LoVo (cell line): ENCODE measurements around the gene TRPV3.
"Not testable (repeated sequence)": the region's sequence is repeated elsewhere in the genome, so short reads cannot be mapped to it uniquely, and the experiment has no call there.

ENCODE experiments used
- DNase-seq: peaks from one replicate; pipeline ENCODE4 v3.0.0-alpha.2; 2016; ENCODE audit warnings: low spot score

TRPV3 gene

GRCh38 chr17:3573246-3574100 is 15.9 kb upstream of the TRPV3 start:
- no peak for DNase-seq

DNA sequence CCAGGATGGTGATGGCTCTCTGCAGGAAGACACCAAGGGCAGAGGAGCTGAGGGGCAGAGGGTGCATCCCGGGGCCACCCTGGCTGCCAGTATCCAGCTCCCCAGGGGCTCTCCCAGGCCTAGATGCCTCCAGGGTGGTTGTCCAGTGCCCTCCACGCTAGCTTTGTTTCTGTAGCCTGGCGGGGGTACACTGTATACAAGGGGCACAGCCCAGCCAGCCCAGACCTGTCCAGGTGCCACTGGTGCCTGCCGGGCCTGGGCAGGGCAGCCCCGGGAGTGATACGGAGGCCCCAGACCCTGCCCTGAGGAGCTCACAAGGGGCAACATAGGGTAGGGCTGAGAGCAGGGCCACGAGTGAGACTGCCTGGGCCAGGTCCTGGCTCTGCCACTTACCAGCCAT is 14.6 kb upstream of the TRPV3 start:
- no peak for DNase-seq

GRCh38 chr17:3571043-3571900 is 13.7 kb upstream of the TRPV3 start:
- DNase-seq: no peak

GRCh38 chr17:3569534-3570137 is 12.0 kb upstream of the TRPV3 start:
- no peak for DNase-seq

DNA sequence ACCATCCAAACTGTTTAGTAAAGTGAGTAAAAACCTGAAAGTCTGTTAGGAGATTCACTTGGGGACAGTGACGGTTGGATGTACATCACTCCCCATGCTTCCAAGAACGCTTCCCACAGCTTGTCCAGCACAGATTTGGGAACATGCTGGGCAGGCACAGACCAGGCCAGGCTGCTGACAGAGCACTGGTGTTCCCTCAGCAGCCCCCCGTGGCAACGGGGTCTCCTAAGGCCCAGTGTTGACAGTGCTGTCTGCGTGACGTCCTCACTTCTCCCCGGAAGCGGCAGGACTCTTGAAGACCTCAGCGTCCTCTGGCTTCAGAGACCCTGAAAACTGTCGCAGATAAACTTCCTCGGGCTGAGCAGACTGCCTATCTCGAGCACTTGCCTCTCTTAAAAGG is 8.9 kb upstream of the TRPV3 start:
- no peak for DNase-seq

GRCh38 chr17:3565143-3565542 is 7.5 kb upstream of the TRPV3 start:
- no peak for DNase-seq

DNA sequence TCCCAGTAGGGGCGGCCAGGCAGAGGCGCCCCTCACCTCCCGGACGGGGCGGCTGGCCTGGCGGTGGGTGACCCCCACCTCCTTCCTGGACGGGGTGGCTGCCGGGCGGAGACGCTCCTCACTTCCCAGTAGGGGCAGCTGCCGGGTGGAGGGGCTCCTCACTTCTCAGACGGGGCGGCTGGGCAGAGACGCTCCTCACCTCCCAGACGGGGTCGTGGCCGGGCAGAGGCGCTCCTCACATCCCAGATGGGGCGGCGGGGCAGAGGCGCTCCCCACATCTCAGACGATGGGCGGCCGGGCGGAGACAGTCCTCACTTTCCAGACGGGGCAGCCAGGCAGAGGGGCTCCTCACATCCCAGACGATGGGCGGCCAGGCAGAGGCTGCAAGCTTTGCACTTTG is 6.6 kb upstream of the TRPV3 start:
- DNase-seq: not testable (repeated sequence)

DNA sequence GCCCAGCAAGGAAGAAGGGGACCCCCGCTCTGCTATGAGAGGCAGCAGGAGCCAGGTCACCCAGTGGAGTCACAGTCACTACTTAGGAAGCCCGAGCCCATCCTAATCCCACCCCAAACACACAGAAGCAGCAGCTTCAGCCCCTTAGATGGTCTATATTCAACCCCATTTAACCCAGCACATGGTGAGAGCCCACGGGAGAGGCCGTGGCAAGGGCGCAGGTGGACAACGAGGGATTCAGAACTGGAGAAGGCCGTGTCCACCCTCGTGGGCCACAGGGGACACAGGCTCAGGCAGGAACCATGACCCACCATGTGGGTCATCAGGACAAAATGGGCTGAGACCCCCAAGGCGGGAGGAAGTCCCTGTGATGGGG is 1.6 kb upstream of the TRPV3 start:
- DNase-seq: no peak

DNA sequence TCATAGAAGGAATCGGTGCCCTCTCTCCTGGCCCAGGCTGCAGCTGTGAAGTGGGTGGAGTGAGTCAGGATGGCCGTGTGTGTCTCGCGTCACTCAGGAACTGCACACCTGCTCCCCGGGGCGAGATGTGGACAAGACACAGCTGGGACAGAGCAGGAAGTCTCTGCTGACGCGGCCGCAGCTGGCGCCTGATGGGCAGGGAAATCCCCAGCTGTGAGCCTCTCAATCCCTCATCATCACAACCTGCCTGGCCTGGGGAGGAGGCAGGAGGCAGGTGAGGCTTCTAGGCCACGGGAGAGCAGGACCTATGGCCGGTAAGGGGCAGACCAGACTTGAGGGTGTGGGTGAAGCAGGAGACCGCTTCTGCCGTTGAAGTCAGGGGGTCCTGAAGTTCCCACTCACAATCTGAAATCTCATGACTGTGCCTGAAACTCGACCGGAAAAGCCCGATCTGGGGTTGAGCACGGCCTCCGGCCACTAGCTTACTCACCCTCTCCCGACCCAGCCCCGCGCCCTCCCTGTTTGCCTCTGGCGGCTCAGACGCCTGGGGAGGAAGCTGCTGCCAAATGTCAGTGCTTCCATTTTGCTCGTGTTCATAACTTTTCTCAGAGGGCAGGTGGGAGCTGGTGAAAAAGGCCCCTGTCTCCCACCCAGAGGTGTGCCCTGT is 1.1 kb upstream of the TRPV3 start:
- no peak for DNase-seq

GRCh38 chr17:3556916-3557767 is 470 bp downstream of the TRPV3 start:
- no peak for DNase-seq

- DNase-seq: no peak
Measured at GRCh38 chr17:3556239-3556915, 1.2 kb downstream of the TRPV3 start.

- DNase-seq: no peak
Measured at GRCh38 chr17:3555189-3555796, 2.3 kb downstream of the TRPV3 start.

DNA sequence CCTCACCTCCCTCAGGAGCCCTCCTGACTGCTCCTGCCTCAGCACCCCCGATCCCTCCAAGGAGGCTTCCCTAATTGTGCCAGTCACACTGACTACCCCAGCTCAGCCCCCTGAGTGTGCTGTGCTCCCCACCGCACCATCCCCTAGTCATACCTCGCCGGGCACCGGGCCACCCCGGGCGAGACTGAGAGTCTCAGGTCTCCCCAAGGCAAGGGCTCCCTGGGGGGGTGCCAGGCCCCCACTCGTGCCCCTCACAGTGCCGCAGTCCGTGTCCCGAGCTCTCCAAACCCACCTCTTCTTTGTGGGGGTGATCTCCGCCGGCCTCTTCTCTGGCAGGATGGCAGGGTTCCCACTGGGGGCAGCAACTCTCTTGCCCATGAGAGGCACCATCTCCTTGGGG is 3.2 kb downstream of the TRPV3 start:
- no peak for DNase-seq

GRCh38 chr17:3553419-3554401 is 3.9 kb downstream of the TRPV3 start:
- no peak for DNase-seq

- DNase-seq: no peak
Measured at GRCh38 chr17:3552916-3553315, 4.7 kb downstream of the TRPV3 start.

- no peak for DNase-seq
Measured at GRCh38 chr17:3551189-3551588, 6.4 kb downstream of the TRPV3 start.

GRCh38 chr17:3549610-3550162 is 7.9 kb downstream of the TRPV3 start:
- DNase-seq: no peak

DNA sequence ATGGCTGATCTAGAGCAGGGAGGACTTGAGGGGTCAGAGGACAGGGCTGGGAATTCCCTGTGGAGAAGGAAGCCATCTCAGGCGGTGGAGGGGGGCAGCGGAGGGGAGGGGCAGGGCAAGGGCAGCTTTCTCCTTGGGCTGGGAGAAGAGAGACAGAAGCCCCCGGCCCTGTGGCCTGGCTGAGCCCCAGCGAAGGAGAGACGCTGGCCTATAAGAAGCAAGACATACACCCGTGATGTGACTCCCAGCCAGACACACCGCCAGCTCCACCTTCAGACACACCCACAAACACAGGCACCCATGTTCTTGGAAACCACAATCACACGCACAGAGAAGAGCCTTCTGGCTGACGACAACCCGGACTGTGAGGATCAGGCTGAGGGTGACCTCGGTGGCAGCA is 10.0 kb downstream of the TRPV3 start:
- no peak for DNase-seq

DNA sequence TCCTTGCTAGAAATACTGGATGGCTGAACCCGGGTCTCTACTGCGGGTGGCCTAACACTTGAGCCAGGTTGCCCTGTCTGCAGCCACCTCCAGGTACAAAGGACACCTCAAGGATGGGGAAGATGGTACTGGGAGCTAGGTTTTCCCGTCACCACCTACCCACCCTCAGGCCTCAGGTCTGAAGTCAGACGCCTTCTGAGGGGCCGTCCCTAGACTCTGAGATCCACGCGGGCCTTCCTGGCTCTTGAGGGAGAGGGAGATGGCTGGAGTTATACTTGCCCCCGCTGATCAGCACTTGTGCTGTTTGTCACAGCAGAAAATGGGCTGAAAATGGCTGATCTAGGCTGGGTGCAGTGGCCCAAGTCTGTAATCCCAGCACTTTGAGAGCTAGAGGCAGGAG is 10.6 kb downstream of the TRPV3 start:
- DNase-seq: no peak
